Kidney (tissue), 14 donors: Measurements from ENCODE around the gene TNFAIP8L3. TPM values are rescaled to one million over a fixed set of nuclear protein-coding genes. Genes with fewer than 3 reads are reported as not detected.

ENCODE experiments used
- DNase-seq, 5 donors: peaks; one replicate each; pipeline ENCODE4 v3.0.0-alpha.2; 2013 to 2020
- FAIRE-seq: peaks from 2 replicates; lab custom pipeline; 2012; peaks lifted over from hg19 to GRCh38; lab: Jason Lieb, UNC
- H3K27ac ChIP-seq, 2 donors: one replicate each; pipeline ENCODE4 v1.7.0; 2013; ENCODE audit warnings: low read depth in 2 of 2, low read length in 2 of 2, inconsistent platforms in 1 of 2
- H3K27me3 ChIP-seq: one replicate; pipeline ENCODE4 v1.7.1; 2013; ENCODE audit warnings: low read length, inconsistent platforms; ENCODE audit not compliant: control insufficient read depth, insufficient read depth
- H3K36me3 ChIP-seq, 3 donors: one replicate each; pipeline versions ENCODE4 v1.7.0 to v1.7.1; 2013; ENCODE audit warnings: low read length in 3 of 3, control low read depth in 1 of 3, inconsistent platforms in 1 of 3; ENCODE audit not compliant: insufficient read depth in 3 of 3, control insufficient read depth in 2 of 3
- H3K4me1 ChIP-seq, 3 donors: one replicate each; pipeline versions ENCODE4 v1.7.0 to v1.7.1; 2013; ENCODE audit warnings: low read length in 3 of 3, inconsistent platforms in 1 of 3, low read depth in 1 of 3; ENCODE audit not compliant: control insufficient read depth in 2 of 3, insufficient read depth in 2 of 3
- H3K4me3 ChIP-seq, 3 donors: one replicate each; pipeline versions ENCODE4 v1.7.0 to v1.8.1; 2013; ENCODE audit warnings: low read length in 3 of 3, control low read depth in 1 of 3, inconsistent platforms in 1 of 3
- H3K9ac ChIP-seq, 3 donors: one replicate each; pipeline versions ENCODE4 v1.7.0 to v1.7.1; 2013; ENCODE audit warnings: low read length in 3 of 3, control low read depth in 1 of 3, inconsistent platforms in 1 of 3
- H3K9me3 ChIP-seq, 3 donors: one replicate each; pipeline versions ENCODE4 v1.7.0 to v1.7.1; 2013; ENCODE audit warnings: low read length in 3 of 3, control low read depth in 1 of 3, inconsistent platforms in 1 of 3; ENCODE audit not compliant: control insufficient read depth in 2 of 3, insufficient read depth in 1 of 3
- intact Hi-C: fragments of 100-400 bp; cut with DNase I; formaldehyde crosslinking; loops from one replicate; pipeline ENCODE4 v1.11.1; 2022
- polyA plus RNA-seq: library from polyadenylated mRNA; stranded (reverse); fragments of 350-450 nt; fragmentation: Illumina TruSeq; extraction: RNeasy Lipid Tissue Mini Kit (QIAGEN cat#74804); gene quantifications from one replicate; pipeline ENCODE4 v1.2.3, GENCODE V29; 2014; ENCODE audit warnings: low read depth, low replicate concordance; ENCODE audit not compliant: insufficient read depth
- total RNA-seq: library from RNA; stranded (reverse); fragmentation: NEBNext Ultra II Directional; extraction: Animal tissue kit (Norgen Biotek cat#: 25700); gene quantifications from one replicate; pipeline ENCODE4 v1.2.1, GENCODE V29; 2021
- TF ChIP-seq, protein P1 (sequence below): IDR thresholded peaks from 3 replicates; pipeline ENCODE4 v1.5.1; 2012; ENCODE audit warnings: mild to moderate bottlenecking, moderate library complexity, borderline replicate concordance; ENCODE audit not compliant: insufficient read depth; ENCODE audit errors: extremely low read depth
- donor health status: control.
- donor health status: control.
- donor health status: control.
- donor health status: control.
- donor health status: control.
- donor health status: DM: yes; HTN: yes; CAD: no.
- donor health status: Normal renal cell carcinoma (clear cell type).

Gene TNFAIP8L3
- total and polyA plus RNA-seq, 2 donors from 2014 or later = 2.4 to 8.9 TPM

DNA sequence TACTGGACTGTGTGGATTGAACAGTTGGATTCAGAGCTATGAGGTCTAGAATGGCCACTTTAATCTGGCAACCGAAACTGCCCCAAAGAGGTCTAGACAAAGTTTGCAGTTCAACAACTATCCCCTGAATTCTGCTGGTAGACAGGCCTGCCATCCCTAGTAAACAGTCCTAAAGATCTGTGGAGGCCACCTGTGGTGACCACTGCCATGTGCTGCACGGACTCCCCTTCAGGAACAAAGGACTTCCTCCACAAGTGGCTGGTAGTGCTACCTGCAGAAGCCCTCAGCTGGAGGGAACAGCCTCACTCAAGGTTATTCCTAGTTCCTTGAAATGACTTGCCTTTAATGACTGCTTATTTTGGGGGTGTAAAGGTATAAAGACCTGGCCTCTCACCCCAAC lies 6.1 kb downstream of the TNFAIP8L3 start:
- DNase-seq (no peak), FAIRE-seq (no peak)
- Histone ChIP-seq H3K27me3 (no peaks in the 10 kb centered on the region), H3K36me3 (no peaks in the 10 kb centered on the region), H3K9ac (no peak overlapping the region), H3K4me1 (no peaks in the 10 kb centered on the region), H3K27ac (no peak overlapping the region), H3K9me3 (no peaks in the 10 kb centered on the region), H3K4me3 (no peak overlapping the region)
- TF ChIP-seq, protein P1, sequence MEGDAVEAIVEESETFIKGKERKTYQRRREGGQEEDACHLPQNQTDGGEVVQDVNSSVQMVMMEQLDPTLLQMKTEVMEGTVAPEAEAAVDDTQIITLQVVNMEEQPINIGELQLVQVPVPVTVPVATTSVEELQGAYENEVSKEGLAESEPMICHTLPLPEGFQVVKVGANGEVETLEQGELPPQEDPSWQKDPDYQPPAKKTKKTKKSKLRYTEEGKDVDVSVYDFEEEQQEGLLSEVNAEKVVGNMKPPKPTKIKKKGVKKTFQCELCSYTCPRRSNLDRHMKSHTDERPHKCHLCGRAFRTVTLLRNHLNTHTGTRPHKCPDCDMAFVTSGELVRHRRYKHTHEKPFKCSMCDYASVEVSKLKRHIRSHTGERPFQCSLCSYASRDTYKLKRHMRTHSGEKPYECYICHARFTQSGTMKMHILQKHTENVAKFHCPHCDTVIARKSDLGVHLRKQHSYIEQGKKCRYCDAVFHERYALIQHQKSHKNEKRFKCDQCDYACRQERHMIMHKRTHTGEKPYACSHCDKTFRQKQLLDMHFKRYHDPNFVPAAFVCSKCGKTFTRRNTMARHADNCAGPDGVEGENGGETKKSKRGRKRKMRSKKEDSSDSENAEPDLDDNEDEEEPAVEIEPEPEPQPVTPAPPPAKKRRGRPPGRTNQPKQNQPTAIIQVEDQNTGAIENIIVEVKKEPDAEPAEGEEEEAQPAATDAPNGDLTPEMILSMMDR = no peak
- intact Hi-C loops = no loop called here

- TF ChIP-seq, protein P1 = no peak
- Histone ChIP-seq H3K4me1 (no peaks in the 10 kb centered on the region), H3K4me3 (no peak overlapping the region), H3K27ac (no peak overlapping the region), H3K9ac (no peak overlapping the region), H3K27me3 (no peaks in the 10 kb centered on the region), H3K36me3 (no peaks in the 10 kb centered on the region), H3K9me3 (no peaks in the 10 kb centered on the region)
- no peak for DNase-seq
- no peak for FAIRE-seq
- intact Hi-C loops = no loop called here
Measured at GRCh38 chr15:51087513-51087912, 7.2 kb downstream of the TNFAIP8L3 start.

- Histone ChIP-seq H3K9ac (no peak overlapping the region), H3K4me3 (no peak overlapping the region), H3K4me1 (no peaks in the 10 kb centered on the region), H3K27ac (no peak overlapping the region), H3K9me3 (no peaks in the 10 kb centered on the region), H3K36me3 (no peaks in the 10 kb centered on the region), H3K27me3 (no peaks in the 10 kb centered on the region)
- no peak for DNase-seq
- intact Hi-C loops = no loop called here
- TF ChIP-seq, protein P1 = no peak
- no peak for FAIRE-seq
Measured at GRCh38 chr15:51086409-51086808, 8.3 kb downstream of the TNFAIP8L3 start.

GRCh38 chr15:51085764-51086163 lies 8.9 kb downstream of the TNFAIP8L3 start:
- FAIRE-seq (no peak), DNase-seq (no peak)
- no peak overlapping the region for H3K27ac ChIP-seq
- H3K9me3 ChIP-seq = no peaks in the 10 kb centered on the region
- no peak overlapping the region for H3K9ac ChIP-seq
- intact Hi-C loops = no loop called here
- TF ChIP-seq, protein P1 = no peak
- H3K4me3 ChIP-seq = no peak overlapping the region
- no peaks in the 10 kb centered on the region for H3K4me1 ChIP-seq
- no peaks in the 10 kb centered on the region for H3K36me3 ChIP-seq
- no peaks in the 10 kb centered on the region for H3K27me3 ChIP-seq
